Measurements from ENCODE around the gene DCC. TPM values are rescaled to one million over a fixed set of nuclear protein-coding genes. Genes with fewer than 3 reads are reported as not detected.

The DCC gene
- total RNA-seq, 1 experiment from 2014 or later, result not detected

- Histone ChIP-seq H3K36me3 (ENCODE audit: low read depth, low read length) (no peaks in the 10 kb centered on the region), H2AFZ (ENCODE audit: low read length) (no peak overlapping the region), H3K4me3 (ENCODE audit: low read length) (no peak overlapping the region), H3F3A (ENCODE audit: low read length, unreplicated experiment) (no peaks in the 10 kb centered on the region), H4K20me1 (ENCODE audit: low read length) (no peaks in the 10 kb centered on the region), H3K27ac (ENCODE audit: low read length) (no peak overlapping the region), H3K79me2 (ENCODE audit: low read length) (no peaks in the 10 kb centered on the region), H3K27me3 (ENCODE audit: low read length) (peaks cover 4% of the 10 kb centered on the region; the same call in 1 of the 2 replicates), H3K9me3 (ENCODE audit: low read length) (no peaks in the 10 kb centered on the region), H3K4me2 (ENCODE audit: low read length) (no peak overlapping the region), H3K4me1 (ENCODE audit: insufficient read depth, low read length) (no peaks in the 10 kb centered on the region), H3K9ac (ENCODE audit: low read length) (no peak overlapping the region), H3K9me2 (replicated peaks; ENCODE audit: low read length) (no peaks in the 10 kb centered on the region)
- ATAC-seq (no peak), DNase-seq (no peak)
- no TSS peak for BruUV-seq (replicated peaks)
- intact Hi-C loops (cut with micrococcal nuclease), result no loop called here
- TF ChIP-seq EZH2 (IDR thresholded peaks at IDR 0.05; ENCODE audit: low read length, unreplicated experiment) (no peak), CTCF (conservative IDR thresholded peaks at IDR 0.05; ENCODE audit: low read depth, low read length) (no peak), EZH2phosphoT487 (IDR thresholded peaks at IDR 0.05; ENCODE audit: borderline replicate concordance, low read length) (no peak)
- ChIA-PET POLR2A (ENCODE audit: unreplicated experiment) (no interaction called here), CTCF (no interaction called here)
Measured at GRCh38 chr18:53531187-53531586, 1191.2 kb downstream of the DCC start.

- Histone ChIP-seq H3K79me2 (ENCODE audit: low read length) (no peaks in the 10 kb centered on the region), H3K4me2 (ENCODE audit: low read length) (no peak overlapping the region), H3K4me1 (ENCODE audit: insufficient read depth, low read length) (no peaks in the 10 kb centered on the region), H3K9me3 (ENCODE audit: low read length) (no peaks in the 10 kb centered on the region), H3K9me2 (replicated peaks; ENCODE audit: low read length) (no peaks in the 10 kb centered on the region), H3K27me3 (ENCODE audit: low read length) (peaks cover 4% of the 10 kb centered on the region; the same call in 1 of the 2 replicates), H3K27ac (ENCODE audit: low read length) (no peak overlapping the region), H3K9ac (ENCODE audit: low read length) (no peak overlapping the region), H3K36me3 (ENCODE audit: low read depth, low read length) (no peaks in the 10 kb centered on the region), H3K4me3 (ENCODE audit: low read length) (no peak overlapping the region), H2AFZ (ENCODE audit: low read length) (no peak overlapping the region), H4K20me1 (ENCODE audit: low read length) (no peaks in the 10 kb centered on the region), H3F3A (ENCODE audit: low read length, unreplicated experiment) (no peaks in the 10 kb centered on the region)
- DNase-seq, result no peak
- ChIA-PET POLR2A (ENCODE audit: unreplicated experiment) (no interaction called here), CTCF (no interaction called here)
- intact Hi-C loops (cut with micrococcal nuclease), result no loop called here
- TF ChIP-seq EZH2phosphoT487 (IDR thresholded peaks at IDR 0.05; ENCODE audit: borderline replicate concordance, low read length) (no peak), CTCF (conservative IDR thresholded peaks at IDR 0.05; ENCODE audit: low read depth, low read length) (no peak), EZH2 (IDR thresholded peaks at IDR 0.05; ENCODE audit: low read length, unreplicated experiment) (no peak)
- no TSS peak for BruUV-seq (replicated peaks)
- no peak for ATAC-seq
Measured at GRCh38 chr18:53531896-53532295, 1191.9 kb downstream of the DCC start.

GRCh38 chr18:53534203-53534602 is 1194.2 kb downstream of the DCC start:
- H3K27me3 ChIP-seq (ENCODE audit: low read length), result peaks cover 4% of the 10 kb centered on the region; the same call in 1 of the 2 replicates
- no peaks in the 10 kb centered on the region for H3K9me3 ChIP-seq (ENCODE audit: low read length)
- H3K36me3 ChIP-seq (ENCODE audit: low read depth, low read length), result no peaks in the 10 kb centered on the region
- H3K79me2 ChIP-seq (ENCODE audit: low read length), result no peaks in the 10 kb centered on the region
- H3K4me1 ChIP-seq (ENCODE audit: insufficient read depth, low read length), result no peaks in the 10 kb centered on the region
- H3F3A ChIP-seq (ENCODE audit: low read length, unreplicated experiment), result no peaks in the 10 kb centered on the region
- no peaks in the 10 kb centered on the region for H3K9me2 ChIP-seq (replicated peaks; ENCODE audit: low read length)
- TF ChIP-seq EZH2 (IDR thresholded peaks at IDR 0.05; ENCODE audit: low read length, unreplicated experiment) (no peak), EZH2phosphoT487 (IDR thresholded peaks at IDR 0.05; ENCODE audit: borderline replicate concordance, low read length) (no peak), CTCF (conservative IDR thresholded peaks at IDR 0.05; ENCODE audit: low read depth, low read length) (no peak)
- DNase-seq, result no peak
- H4K20me1 ChIP-seq (ENCODE audit: low read length), result no peaks in the 10 kb centered on the region
- no peak overlapping the region for H3K9ac ChIP-seq (ENCODE audit: low read length)
- ATAC-seq, result no peak
- H3K4me2 ChIP-seq (ENCODE audit: low read length), result no peak overlapping the region
- POLR2A ChIA-PET (ENCODE audit: unreplicated experiment), result no interaction called here
- no peak overlapping the region for H3K4me3 ChIP-seq (ENCODE audit: low read length)
- no TSS peak for BruUV-seq (replicated peaks)
- no peak overlapping the region for H2AFZ ChIP-seq (ENCODE audit: low read length)
- CTCF ChIA-PET, result no interaction called here
- intact Hi-C loops (cut with micrococcal nuclease), result no loop called here
- no peak overlapping the region for H3K27ac ChIP-seq (ENCODE audit: low read length)

All from PC-3 (cell line).